Brain microvascular endothelial cell (primary cell): Measurements from ENCODE around the gene DTNB.

Source experiments
- DNase-seq: peaks from one replicate; pipeline ENCODE4 v3.0.0-alpha.2; 2020
- H3K27ac ChIP-seq: fragments of 250-450 bp; sonication (Bioruptor Pico); 2 replicates; pipeline ENCODE4 v1.5.1; 2020; ENCODE audit warnings: mild to moderate bottlenecking, moderate library complexity
- H3K27me3 ChIP-seq: fragments of 250-450 bp; sonication (Bioruptor Pico); replicated peaks from 2 replicates; pipeline ENCODE4 v1.5.1; 2020; ENCODE audit warnings: mild to moderate bottlenecking
- H3K36me3 ChIP-seq: fragments of 250-450 bp; sonication (Bioruptor Pico); replicated peaks from 2 replicates; pipeline ENCODE4 v1.5.1; 2020; ENCODE audit warnings: mild to moderate bottlenecking
- H3K4me3 ChIP-seq: 2 replicates; pipeline ENCODE4 v1.5.1; 2011; ENCODE audit warnings: low read depth, mild to moderate bottlenecking, control low read depth, low read length, moderate library complexity
- in situ Hi-C: cut with HindIII; loops from 2 replicates; pipeline ENCODE4 v1.10.0; 2017; ENCODE audit warnings: low sequenced_read_pairs, low pct_ligation_motif_present
- TF ChIP-seq, protein P1 (sequence below): IDR thresholded peaks from 2 replicates; pipeline ENCODE4 v1.5.1; 2011; ENCODE audit warnings: low read depth, mild to moderate bottlenecking, moderate library complexity, low read length, control low read depth, inconsistent platforms; ENCODE audit errors: missing control alignments

DTNB gene

DNA sequence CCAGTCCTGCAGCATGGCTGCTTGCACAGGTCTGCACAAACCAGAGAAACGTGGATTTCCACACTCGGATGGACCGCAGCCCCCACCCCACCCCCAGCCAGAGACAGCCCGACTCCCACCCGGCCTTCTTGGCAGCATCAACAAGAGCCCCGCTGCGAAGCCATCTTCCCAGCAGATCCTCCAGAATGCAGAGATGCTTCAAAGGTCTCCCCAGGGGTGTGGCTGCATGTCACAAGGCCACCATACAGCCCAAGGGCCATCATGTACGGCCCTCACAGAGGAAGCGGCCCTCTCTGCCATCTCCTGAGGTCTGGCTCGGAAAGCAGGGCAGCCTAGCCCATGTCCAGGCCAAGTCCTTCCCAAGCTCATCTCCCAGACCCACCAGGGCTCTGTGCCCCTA, 343.1 kb downstream of the DTNB start:
- in situ Hi-C loops = no loop called here
- TF ChIP-seq, protein P1, sequence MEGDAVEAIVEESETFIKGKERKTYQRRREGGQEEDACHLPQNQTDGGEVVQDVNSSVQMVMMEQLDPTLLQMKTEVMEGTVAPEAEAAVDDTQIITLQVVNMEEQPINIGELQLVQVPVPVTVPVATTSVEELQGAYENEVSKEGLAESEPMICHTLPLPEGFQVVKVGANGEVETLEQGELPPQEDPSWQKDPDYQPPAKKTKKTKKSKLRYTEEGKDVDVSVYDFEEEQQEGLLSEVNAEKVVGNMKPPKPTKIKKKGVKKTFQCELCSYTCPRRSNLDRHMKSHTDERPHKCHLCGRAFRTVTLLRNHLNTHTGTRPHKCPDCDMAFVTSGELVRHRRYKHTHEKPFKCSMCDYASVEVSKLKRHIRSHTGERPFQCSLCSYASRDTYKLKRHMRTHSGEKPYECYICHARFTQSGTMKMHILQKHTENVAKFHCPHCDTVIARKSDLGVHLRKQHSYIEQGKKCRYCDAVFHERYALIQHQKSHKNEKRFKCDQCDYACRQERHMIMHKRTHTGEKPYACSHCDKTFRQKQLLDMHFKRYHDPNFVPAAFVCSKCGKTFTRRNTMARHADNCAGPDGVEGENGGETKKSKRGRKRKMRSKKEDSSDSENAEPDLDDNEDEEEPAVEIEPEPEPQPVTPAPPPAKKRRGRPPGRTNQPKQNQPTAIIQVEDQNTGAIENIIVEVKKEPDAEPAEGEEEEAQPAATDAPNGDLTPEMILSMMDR = no peak
- no peak overlapping the region for H3K27ac ChIP-seq
- H3K36me3 ChIP-seq = no peaks in the 10 kb centered on the region
- H3K27me3 ChIP-seq = no peaks in the 10 kb centered on the region
- DNase-seq = no peak
- H3K4me3 ChIP-seq = no peak overlapping the region

DNA sequence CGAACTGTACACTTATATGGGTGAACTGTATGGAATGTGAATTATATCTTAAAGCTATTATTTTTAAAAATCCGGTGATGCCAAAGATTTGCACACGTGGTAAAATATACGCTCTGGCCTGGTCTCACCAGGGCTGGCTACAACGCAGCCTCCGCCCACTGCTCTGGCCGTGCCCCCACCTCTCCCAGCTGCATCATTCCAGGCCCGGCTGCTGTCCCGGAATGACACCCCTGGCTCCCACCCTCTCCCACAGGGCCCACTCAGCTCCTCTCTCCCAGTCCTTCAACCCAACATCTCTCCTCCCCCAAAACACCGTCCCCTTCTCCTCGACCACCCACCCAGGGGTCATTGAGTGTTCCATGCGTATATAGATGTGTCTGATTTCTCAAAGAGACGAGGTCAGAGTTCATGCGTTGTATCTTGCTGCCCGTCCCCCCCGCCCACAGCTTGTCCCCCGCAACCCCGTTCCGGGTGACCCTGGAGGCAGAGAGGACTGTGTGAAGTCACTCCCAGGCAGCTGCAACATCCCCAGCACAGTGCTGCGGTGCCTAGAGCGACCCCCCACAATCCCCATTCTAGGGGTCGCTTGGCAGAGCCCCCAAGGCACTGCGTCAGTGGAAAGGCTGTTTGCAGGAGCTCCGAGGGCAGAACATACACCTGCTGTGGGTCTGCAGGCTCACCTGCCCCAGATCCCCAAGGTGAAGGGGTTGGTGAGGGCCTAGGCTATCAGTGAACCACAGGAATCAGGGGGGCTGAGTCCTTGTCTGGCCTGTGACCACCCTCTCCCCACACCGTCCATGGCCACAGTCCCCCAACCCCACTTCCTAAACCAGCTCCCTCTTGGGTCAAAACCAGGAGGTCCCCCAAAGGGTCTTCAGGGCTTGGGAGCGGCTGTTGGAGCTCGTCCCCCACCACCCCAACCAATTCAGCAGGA, 345.0 kb downstream of the DTNB start:
- Histone ChIP-seq H3K36me3 (no peaks in the 10 kb centered on the region), H3K27me3 (no peaks in the 10 kb centered on the region), H3K4me3 (no peak overlapping the region), H3K27ac (no peak overlapping the region)
- in situ Hi-C loops = no loop called here
- TF ChIP-seq, protein P1 = no peak
- no peak for DNase-seq
